WTC11 (cell line): Measurements from ENCODE around the gene NUP210.

Experiments
- CBFB ChIP-seq: sonication (generic); formaldehyde crosslinking; IDR thresholded peaks from 2 replicates; pipeline ENCODE4 v1.8.1; 2022; ENCODE audit warnings: mild to moderate bottlenecking, low read depth, missing genetic modification reagents
- E2F1 ChIP-seq: sonication (generic); formaldehyde crosslinking; IDR thresholded peaks from 2 replicates; pipeline ENCODE4 v1.8.0; 2022; ENCODE audit warnings: mild to moderate bottlenecking, missing genetic modification reagents

GRCh38 chr3:13420045-13420830 is at the start of gene NUP210:
- no peak for TF ChIP-seq CBFB (CRISPR knock-in tag)
- no peak for TF ChIP-seq E2F1 (CRISPR knock-in tag)
